Lower leg skin (tissue), 4 donors: ENCODE data around the gene TRPC4. TPM values are rescaled to one million over a fixed set of nuclear protein-coding genes. Genes with fewer than 3 reads are reported as not detected.

Experiments
- DNase-seq, 2 donors: peaks; one replicate each; pipeline ENCODE4 v3.0.0-alpha.2; 2019; ENCODE audit warnings: low spot score in 2 of 2
- H3K4me3 ChIP-seq: fragments of 200-600 bp; sonication (generic); 2 replicates; pipeline ENCODE4 v1.5.1; 2017; ENCODE audit warnings: mild to moderate bottlenecking, low read depth; ENCODE audit not compliant: poor library complexity, severe bottlenecking
- CTCF ChIP-seq, 3 donors: fragments of 450-650 bp; IDR thresholded peaks; one replicate each; pipeline ENCODE4 v1.5.1; 2016; ENCODE audit warnings: antibody characterized with exemption in 3 of 3, mild to moderate bottlenecking in 3 of 3, moderate library complexity in 2 of 3
- POLR2A ChIP-seq, 2 donors: fragments of 450-650 bp; IDR thresholded peaks; one replicate each; pipeline ENCODE4 v1.6.1; 2016 to 2017; ENCODE audit warnings: antibody characterized with exemption in 2 of 2, mild to moderate bottlenecking in 1 of 2, moderate library complexity in 1 of 2
- WGBS, 2 donors: methylation state at CpG; one replicate each; pipeline ENCODE4 v1.1.5; 2018; 5-methylcytosine and 5-hydroxymethylcytosine counted together
- intact Hi-C: fragments of 100-400 bp; cut with DNase I; formaldehyde crosslinking; loops from one replicate; pipeline ENCODE4 v1.15.0; 2023; ENCODE audit warnings: low total_unique reads
- total RNA-seq, 4 donors: library from RNA; depleted of rRNA; stranded (reverse); fragments of >200 nt; gene quantifications; one replicate each; pipeline ENCODE4 v1.1.0, GENCODE V29; 2016

Gene TRPC4
- total RNA-seq, 4 donors from 2014 or later = 0.39 TPM; not detected in 3

GRCh38 chr13:37657134-37657533 lies 212.4 kb downstream of the TRPC4 start:
- WGBS, 2 donors = 72 to 80% methylated on average over 2 of the region's 2 CpGs
- no peak for TF ChIP-seq CTCF (IDR thresholded peaks at IDR 0.05)
- TF ChIP-seq POLR2A (IDR thresholded peaks at IDR 0.05) = no peak
- H3K4me3 ChIP-seq = no peak overlapping the region
- no peak for DNase-seq
- intact Hi-C loops = no loop called here

DNA sequence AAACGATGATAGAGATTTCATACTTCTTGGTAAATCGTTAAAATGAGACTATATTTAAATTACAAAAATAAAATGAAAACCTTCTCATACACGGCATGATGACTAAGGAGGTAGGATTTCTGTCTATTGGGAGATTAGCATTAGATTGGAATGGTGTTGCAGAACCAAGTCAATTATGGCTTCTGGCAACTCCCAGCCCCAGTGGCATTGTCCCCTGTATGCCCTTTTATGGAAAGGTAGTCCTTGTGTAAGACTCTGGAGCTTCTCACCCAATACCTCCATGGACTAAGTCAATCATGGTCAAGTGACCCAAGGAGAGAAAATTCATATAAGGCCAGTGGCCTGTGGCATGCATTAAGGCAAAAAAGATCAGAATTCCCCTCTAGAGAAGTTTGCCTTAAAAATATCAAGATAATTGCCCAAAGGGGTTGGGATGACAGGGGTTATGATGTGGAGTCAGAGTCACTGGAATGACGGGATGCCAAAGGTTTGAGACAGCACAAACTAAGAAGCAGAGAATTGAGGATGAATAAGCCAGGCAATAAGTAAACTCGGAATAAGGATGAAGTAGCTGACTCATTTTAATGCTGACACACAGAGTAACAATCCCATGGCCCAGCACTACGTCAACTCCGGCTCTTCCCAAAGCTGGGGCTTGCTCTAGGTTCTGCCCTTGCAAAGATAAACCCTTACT lies 213.2 kb downstream of the TRPC4 start:
- no peak for TF ChIP-seq POLR2A (IDR thresholded peaks at IDR 0.05)
- no peak for TF ChIP-seq CTCF (IDR thresholded peaks at IDR 0.05)
- 70 to 74% methylated on average over 7 of the region's 7 CpGs for WGBS, 2 donors
- intact Hi-C loops = no loop called here
- no peak overlapping the region for H3K4me3 ChIP-seq
- no peak for DNase-seq

DNA sequence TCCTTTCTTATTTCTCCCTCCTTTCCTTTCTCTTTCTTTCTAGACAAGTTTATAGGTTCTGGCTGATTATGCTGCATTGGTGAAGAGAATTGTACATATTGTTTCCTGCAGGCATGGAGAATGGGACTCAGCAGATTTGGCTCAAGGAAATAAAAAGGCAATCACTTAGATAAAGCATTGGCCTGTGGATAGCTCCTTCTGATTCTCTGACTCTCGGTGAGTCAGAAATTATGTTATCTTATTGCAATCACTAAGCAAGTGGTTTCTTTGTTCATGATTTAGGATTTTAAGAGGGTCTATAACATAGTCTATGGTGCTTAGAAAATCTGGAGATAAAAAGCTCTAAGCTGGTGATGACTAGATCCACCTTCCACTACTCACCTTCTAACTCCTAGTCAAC lies 217.0 kb downstream of the TRPC4 start:
- WGBS, 2 donors = 86 to 96% methylated on average over 1 of the region's 1 CpG
- H3K4me3 ChIP-seq = no peak overlapping the region
- intact Hi-C loops = no loop called here
- TF ChIP-seq POLR2A (IDR thresholded peaks at IDR 0.05) (no peak), CTCF (IDR thresholded peaks at IDR 0.05) (no peak)
- no peak for DNase-seq

- no peak for DNase-seq
- H3K4me3 ChIP-seq = no peak overlapping the region
- WGBS, 2 donors = 79 to 97% methylated on average over 1 of the region's 1 CpG
- TF ChIP-seq POLR2A (IDR thresholded peaks at IDR 0.05) = no peak
- TF ChIP-seq CTCF (IDR thresholded peaks at IDR 0.05) = no peak
- intact Hi-C loops = no loop called here
These were observed 217.7 kb downstream of the TRPC4 start for GRCh38 chr13:37651891-37652290.

GRCh38 chr13:37648609-37649008 lies 221.0 kb downstream of the TRPC4 start:
- no peak for DNase-seq
- no peak overlapping the region for H3K4me3 ChIP-seq
- intact Hi-C loops = no loop called here
- no peak for TF ChIP-seq CTCF (IDR thresholded peaks at IDR 0.05)
- TF ChIP-seq POLR2A (IDR thresholded peaks at IDR 0.05) = no peak
